DMS 273 (cell line): ENCODE measurements around the gene PTEN.

Experiments used
- DNase-seq: peaks from one replicate; lab custom pipeline; 2025; ENCODE audit not compliant: unreplicated experiment; lab: John Stamatoyannopoulos, UW

Gene PTEN

GRCh38 chr10:87915989-87916388 lies 52.6 kb downstream of the PTEN start:
- no peak for DNase-seq

GRCh38 chr10:87916515-87916914 lies 53.1 kb downstream of the PTEN start:
- no peak for DNase-seq

GRCh38 chr10:87918254-87918859 lies 54.9 kb downstream of the PTEN start:
- DNase-seq: no peak

GRCh38 chr10:87920538-87920937 lies 57.1 kb downstream of the PTEN start:
- DNase-seq: no peak

GRCh38 chr10:87921931-87922688 lies 58.7 kb downstream of the PTEN start:
- DNase-seq: peak; percentile 2

DNA sequence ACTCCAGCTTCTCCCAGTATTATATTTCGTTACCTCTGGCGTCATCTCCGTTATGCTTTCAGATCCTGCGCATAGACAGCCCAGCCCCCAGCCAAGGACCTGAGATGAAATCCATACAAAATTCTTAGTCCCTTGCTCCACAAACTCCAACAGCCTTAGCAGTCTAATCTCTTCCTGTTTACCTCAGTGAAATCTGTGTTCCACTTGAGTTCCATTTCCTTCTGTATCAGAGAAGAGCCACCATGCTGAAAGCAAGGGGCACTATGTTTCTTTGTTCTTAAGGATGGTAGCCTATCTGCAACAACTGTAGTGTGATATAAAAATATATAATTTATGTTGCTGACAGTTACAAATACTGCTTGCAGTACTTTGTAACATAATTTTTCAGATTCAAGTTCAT lies 59.8 kb downstream of the PTEN start:
- no peak for DNase-seq

- peak; percentile 85 for DNase-seq
These were observed 62.1 kb downstream of the PTEN start for GRCh38 chr10:87925570-87925969.

GRCh38 chr10:87927091-87927490 lies 63.7 kb downstream of the PTEN start:
- no peak for DNase-seq

- no peak for DNase-seq
These were observed 65.6 kb downstream of the PTEN start for GRCh38 chr10:87928996-87929395.

DNA sequence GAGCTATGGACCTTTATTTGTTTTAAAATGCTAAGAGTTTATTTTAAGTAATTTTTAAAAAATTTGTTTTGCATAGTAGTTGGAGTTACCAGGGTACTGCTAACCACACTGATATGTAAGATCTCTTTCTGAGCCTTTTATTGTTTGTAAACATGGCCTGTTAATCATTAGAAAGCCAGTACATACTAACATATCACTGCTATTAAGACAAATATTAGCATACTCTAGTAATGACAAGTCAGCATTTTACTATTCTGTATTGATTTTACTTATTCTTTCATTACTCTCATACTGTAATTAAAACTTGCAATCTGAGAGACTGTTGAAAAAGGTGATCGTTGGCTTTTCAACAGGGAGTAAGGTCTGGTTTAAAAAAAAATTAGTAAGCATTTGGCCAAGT lies 66.7 kb downstream of the PTEN start:
- DNase-seq: no peak

- no peak for DNase-seq
These were observed 67.8 kb downstream of the PTEN start for GRCh38 chr10:87930934-87931835.

DNA sequence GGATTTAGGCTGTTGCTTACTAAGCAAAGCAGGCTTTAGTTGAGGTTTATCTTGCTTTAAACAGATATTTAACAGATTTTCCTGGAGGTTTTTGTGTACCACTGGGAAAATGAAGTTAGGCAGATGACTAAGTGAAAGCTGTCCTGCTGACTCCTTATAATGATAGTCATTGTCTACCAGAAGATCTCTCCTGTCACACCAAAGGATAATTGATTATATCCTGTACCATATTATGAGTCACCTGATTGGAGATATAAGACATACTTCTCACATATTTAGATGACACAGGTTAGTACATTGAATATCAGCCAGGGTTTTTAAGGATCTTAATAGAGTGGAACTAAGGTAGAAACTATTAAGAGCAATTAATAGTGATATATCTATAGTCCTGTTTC lies 68.4 kb downstream of the PTEN start:
- DNase-seq: no peak

GRCh38 chr10:87935290-87936141 lies 72.1 kb downstream of the PTEN start:
- DNase-seq: no peak

DNA sequence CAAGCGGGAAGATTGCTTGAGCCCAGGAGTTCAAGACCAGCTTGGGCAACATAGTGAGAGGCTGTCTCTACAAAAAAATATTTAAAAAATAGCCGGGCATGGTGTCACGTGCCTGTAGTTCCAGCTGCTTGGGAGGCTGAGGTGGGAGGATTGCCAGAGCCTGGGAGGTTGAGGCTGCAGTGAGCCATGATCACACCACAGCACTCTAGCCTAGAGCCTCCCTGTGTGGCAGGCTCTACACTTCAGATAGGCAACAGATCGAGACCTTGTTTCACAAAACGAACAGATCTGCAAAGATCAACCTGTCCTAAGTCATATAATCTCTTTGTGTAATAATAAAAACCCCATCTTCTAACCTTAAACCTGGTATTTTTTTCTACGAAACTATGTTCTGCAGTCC lies 76.8 kb downstream of the PTEN start:
- no peak for DNase-seq

DNA sequence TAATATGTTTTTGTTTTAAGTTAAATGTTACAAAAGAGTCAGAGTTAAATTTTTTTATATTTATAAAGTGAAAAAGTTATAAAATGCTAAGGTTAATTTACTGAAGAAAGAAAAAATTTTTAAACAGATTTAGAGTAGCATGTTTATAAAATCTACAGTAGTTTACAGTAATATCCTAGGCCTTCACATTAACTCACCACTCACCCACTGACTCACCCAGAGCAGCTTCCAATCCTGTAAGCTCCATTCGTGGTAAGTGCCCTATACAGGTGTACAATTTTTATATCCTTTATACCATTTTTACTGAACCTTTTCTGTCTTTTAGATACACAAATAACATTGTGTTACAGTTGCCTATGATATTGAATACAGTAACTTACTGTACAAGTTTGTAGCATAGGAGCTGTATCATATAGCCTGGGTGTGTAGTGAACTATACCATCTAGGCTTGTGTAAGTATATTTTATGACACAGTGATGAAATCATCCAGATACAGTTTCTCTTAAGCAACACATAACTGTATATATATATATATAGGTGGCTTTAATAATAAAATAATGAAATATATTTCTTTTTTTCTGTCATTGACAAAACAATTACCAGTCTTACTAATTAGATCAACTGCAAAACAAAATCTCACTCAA lies 79.6 kb downstream of the PTEN start:
- DNase-seq: no peak

DNA sequence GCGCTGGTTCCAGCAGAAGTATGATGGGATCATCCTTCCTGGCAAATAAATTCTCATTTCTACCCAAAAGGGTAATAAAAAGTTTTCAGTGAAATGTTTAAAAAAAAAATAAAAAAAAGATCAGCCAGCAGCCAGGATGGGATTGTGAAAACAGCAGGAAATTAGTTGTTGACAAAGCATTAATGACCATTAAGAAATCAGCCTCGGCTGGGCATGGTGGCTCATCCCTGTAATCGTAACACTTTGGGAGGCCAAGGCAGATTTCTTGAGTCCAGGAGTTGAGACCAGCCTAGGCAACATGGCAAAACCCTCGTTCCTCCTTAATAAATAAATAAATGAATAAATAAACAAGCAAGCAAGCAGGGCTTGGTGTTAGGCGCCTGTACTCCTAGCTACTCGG lies 82.6 kb downstream of the PTEN start:
- DNase-seq: no peak

DNA sequence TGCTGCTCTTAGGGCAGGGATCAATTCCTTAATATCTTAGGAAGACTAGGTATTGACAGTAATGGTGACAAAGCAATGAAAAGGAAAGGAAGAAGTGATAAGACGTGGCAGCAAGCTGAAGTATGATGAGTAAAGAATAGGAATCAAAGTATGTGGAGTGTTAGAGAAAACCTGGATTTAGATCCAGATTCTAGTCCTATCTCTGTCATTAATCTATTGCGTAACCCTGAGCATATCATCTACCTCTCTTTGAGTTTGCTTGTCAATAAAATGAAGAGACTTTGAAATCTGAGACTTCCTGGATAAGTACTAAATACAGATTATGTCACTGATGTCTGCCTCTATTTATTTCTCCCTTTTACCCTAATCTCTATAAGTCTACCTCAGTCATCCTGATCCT lies 89.2 kb downstream of the PTEN start:
- DNase-seq: no peak

GRCh38 chr10:87956055-87956454 lies 92.6 kb downstream of the PTEN start:
- no peak for DNase-seq

DNA sequence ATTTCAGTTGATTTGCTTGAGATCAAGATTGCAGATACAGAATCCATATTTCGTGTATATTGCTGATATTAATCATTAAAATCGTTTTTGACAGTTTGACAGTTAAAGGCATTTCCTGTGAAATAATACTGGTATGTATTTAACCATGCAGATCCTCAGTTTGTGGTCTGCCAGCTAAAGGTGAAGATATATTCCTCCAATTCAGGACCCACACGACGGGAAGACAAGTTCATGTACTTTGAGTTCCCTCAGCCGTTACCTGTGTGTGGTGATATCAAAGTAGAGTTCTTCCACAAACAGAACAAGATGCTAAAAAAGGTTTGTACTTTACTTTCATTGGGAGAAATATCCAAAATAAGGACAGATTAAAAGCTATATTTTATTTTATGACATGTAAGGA lies 94.3 kb downstream of the PTEN start:
- DNase-seq: no peak

DNA sequence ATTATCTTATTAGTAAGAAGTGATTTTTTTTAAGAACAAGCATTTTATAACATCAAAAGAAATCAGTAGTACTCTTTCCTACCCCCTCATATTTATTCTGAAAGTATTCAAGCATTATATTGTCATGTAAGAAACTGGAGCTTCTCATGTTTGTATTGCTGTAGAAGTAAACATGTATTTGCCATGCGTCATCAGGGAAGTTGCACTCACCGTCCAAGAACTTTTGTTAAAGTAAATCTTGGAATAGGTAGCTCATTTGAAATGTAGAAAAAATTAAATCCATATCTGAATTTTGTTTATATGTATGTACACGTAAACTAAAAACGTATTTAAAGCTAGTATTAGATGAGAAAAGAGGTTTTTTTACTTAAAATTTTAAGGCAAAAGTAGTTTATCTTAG lies 96.8 kb downstream of the PTEN start:
- DNase-seq: no peak

GRCh38 chr10:87961314-87961713 lies 97.9 kb downstream of the PTEN start:
- no peak for DNase-seq
